Ovary (tissue), 3 donors: ENCODE measurements around the gene STAT5A.

ENCODE experiments used
- CTCF ChIP-seq, 3 donors: fragments of 450-650 bp in 2 of 3; fragments of 200-600 bp in 1 of 3; IDR thresholded peaks; one replicate each; pipeline versions ENCODE4 v1.5.1 to v1.8.0; 2016 to 2022; ENCODE audit warnings: antibody characterized with exemption in 3 of 3, mild to moderate bottlenecking in 1 of 3
- POLR2A ChIP-seq: fragments of 450-650 bp; IDR thresholded peaks from one replicate; pipeline ENCODE4 v1.6.1; 2017; ENCODE audit warnings: antibody characterized with exemption, mild to moderate bottlenecking, moderate library complexity
- donor health status: DM: no; HTN: no; CAD: no.

GRCh38 chr17:42284024-42284369, 4.3 kb upstream of the STAT5A start:
- TF ChIP-seq POLR2A (no peak), CTCF (IDR thresholded peaks at IDR 0.05) (no peak)
